HepG2 (cell line): ENCODE data around the gene PKM. TPM values are rescaled to one million over a fixed set of nuclear protein-coding genes. Genes with fewer than 3 reads are reported as not detected.

Source experiments
- ATAC-seq: fragments of 200-7000 bp; cut with Tn5 transposase; 3 replicates; pipeline ENCODE4 v1.9.1; 2020; ENCODE audit warnings: mild to moderate bottlenecking, moderate library complexity
- BruUV-seq: library from RNA; stranded (reverse); fragments of 400-500 nt; replicated peaks from 2 replicates; lab custom pipeline; 2021; lab: Mats Ljungman, UMichigan
- CTCF ChIA-PET: fragments of 300-600 bp; formaldehyde crosslinking; extraction: SDS; loops from one replicate; lab custom pipeline; 2021; ENCODE audit warnings: low total read pairs, inconsistent platforms, low intra/inter-chr PET ratio; lab: Yijun Ruan, JAX
- POLR2A ChIA-PET: fragments of 350-600 bp; sonication (Branson Sonifier 250); formaldehyde crosslinking; loops from one replicate; lab custom pipeline; 2020; ENCODE audit warnings: antibody characterized with exemption, inconsistent platforms; lab: Yijun Ruan, JAX
- DNase-seq: peaks from one replicate; pipeline ENCODE4 v3.0.0-alpha.2; 2015; ENCODE audit warnings: low spot score
- FAIRE-seq: peaks from 3 replicates; lab custom pipeline; 2011; peaks lifted over from hg19 to GRCh38; lab: Jason Lieb, UNC
- H2AFZ ChIP-seq: one replicate; pipeline ENCODE4 v1.6.1; 2011; ENCODE audit warnings: low read length, inconsistent platforms
- H3K27ac ChIP-seq: fragments of 300-600 bp; 3 replicates; pipeline ENCODE4 v1.8.0; 2011; ENCODE audit warnings: mixed run types, mild to moderate bottlenecking, mixed read lengths, low read length, inconsistent platforms; ENCODE audit not compliant: insufficient read depth; ENCODE audit errors: extremely low read length
- H3K27me3 ChIP-seq, 2 experiments: fragments of 200-600 bp in 1 of 2; 2 replicates in 1 of 2; 3 replicates in 1 of 2; pipeline versions ENCODE4 v1.6.0 to v1.8.0; 2011; ENCODE audit warnings: low read length in 2 of 2, mild to moderate bottlenecking in 2 of 2, moderate library complexity in 2 of 2, inconsistent platforms in 1 of 2; ENCODE audit not compliant: insufficient read depth in 2 of 2, control insufficient read depth in 1 of 2
- H3K36me3 ChIP-seq, 2 experiments: fragments of 200-600 bp in 1 of 2; replicated peaks in 1 of 2; 2 replicates in 1 of 2; 3 replicates in 1 of 2; pipeline versions ENCODE4 v1.5.1 to v1.8.0; 2011; ENCODE audit warnings: low read length in 2 of 2, inconsistent platforms in 1 of 2; ENCODE audit not compliant: insufficient read depth in 2 of 2, control insufficient read depth in 1 of 2
- H3K4me1 ChIP-seq: 2 replicates; pipeline ENCODE4 v1.5.1; 2012; ENCODE audit warnings: low read length, inconsistent platforms; ENCODE audit not compliant: insufficient read depth
- H3K4me2 ChIP-seq: 2 replicates; pipeline ENCODE4 v1.6.0; 2011; ENCODE audit warnings: low read depth, low read length, inconsistent platforms
- H3K4me3 ChIP-seq, 3 experiments: fragments of 200-600 bp in 1 of 3; sonication (generic), shearing (Covaris generic) in 1 of 3; replicated peaks in 1 of 3; 2 replicates each; pipeline ENCODE4 v1.5.1; 2011 to 2016; ENCODE audit warnings: low read length in 3 of 3, inconsistent platforms in 2 of 3, low read depth in 2 of 3, mild to moderate bottlenecking in 2 of 3, control low read depth in 1 of 3, mixed read lengths in 1 of 3; ENCODE audit not compliant: insufficient read depth in 1 of 3
- H3K79me2 ChIP-seq: one replicate; pipeline ENCODE4 v1.6.1; 2011; ENCODE audit warnings: low read length, inconsistent platforms; ENCODE audit not compliant: insufficient read depth
- H3K9ac ChIP-seq: 2 replicates; pipeline ENCODE4 v1.6.0; 2011; ENCODE audit warnings: mild to moderate bottlenecking, low read depth, low read length, inconsistent platforms; ENCODE audit not compliant: insufficient read depth
- H3K9me3 ChIP-seq: 2 replicates; pipeline ENCODE4 v1.5.1; 2012; ENCODE audit warnings: mild to moderate bottlenecking, low read length
- H4K20me1 ChIP-seq: 2 replicates; pipeline ENCODE4 v1.6.0; 2011; ENCODE audit warnings: inconsistent platforms, mild to moderate bottlenecking, low read length, moderate library complexity; ENCODE audit not compliant: insufficient read depth
- ATF7 ChIP-seq, 2 experiments: fragments of 450-650 bp in 1 of 2; sonication (generic) in 1 of 2; formaldehyde crosslinking in 1 of 2; IDR thresholded peaks; 2 replicates each; pipeline versions ENCODE4 v1.4.0 to v1.6.1; 2016 to 2020; ENCODE audit warnings: antibody characterized with exemption in 1 of 2, mild to moderate bottlenecking in 1 of 2, missing genetic modification reagents in 1 of 2
- BATF2 ChIP-seq: sonication (generic); formaldehyde crosslinking; IDR thresholded peaks from 2 replicates; pipeline ENCODE4 v1.8.0; 2022; ENCODE audit warnings: mild to moderate bottlenecking, missing genetic modification reagents, moderate library complexity
- KLF13 ChIP-seq: sonication (generic); formaldehyde crosslinking; IDR thresholded peaks from 2 replicates; pipeline ENCODE4 v1.4.0; 2020; ENCODE audit warnings: mild to moderate bottlenecking, missing genetic modification reagents
- MLXIP ChIP-seq: sonication (generic); formaldehyde crosslinking; IDR thresholded peaks from 2 replicates; pipeline ENCODE4 v1.9.0; 2021; ENCODE audit warnings: missing genetic modification reagents, borderline replicate concordance
- ZNF121 ChIP-seq: sonication (generic); formaldehyde crosslinking; IDR thresholded peaks from 2 replicates; pipeline ENCODE4 v1.5.0; 2020; ENCODE audit warnings: mild to moderate bottlenecking, missing genetic modification reagents
- ZNF761 ChIP-seq: sonication (generic); formaldehyde crosslinking; conservative IDR thresholded peaks from 2 replicates; pipeline ENCODE4 v1.4.0; 2020; ENCODE audit warnings: mild to moderate bottlenecking, missing genetic modification reagents
- ZZZ3 ChIP-seq: sonication (generic); formaldehyde crosslinking; IDR thresholded peaks from 2 replicates; pipeline ENCODE4 v1.4.0; 2020; ENCODE audit warnings: missing genetic modification reagents, mild to moderate bottlenecking, borderline replicate concordance
- WGBS: methylation state at CpG from one replicate; pipeline ENCODE4 v1.1.6; 2017; ENCODE audit warnings: low lambda C conversion rate; 5-methylcytosine and 5-hydroxymethylcytosine counted together
- in situ Hi-C: cut with HindIII; loops from 2 replicates; pipeline ENCODE4 v1.10.0; 2017; ENCODE audit warnings: low pct_unique_long_range_greater_than_20kb; ENCODE audit not compliant: extremely low pct_ligation_motif_present
- intact Hi-C: fragments of 100-400 bp; cut with micrococcal nuclease; formaldehyde crosslinking; loops from one replicate; pipeline ENCODE4 v1.10.0; 2022; ENCODE audit not compliant: unreplicated experiment
- polyA plus RNA-seq, 8 experiments: library from polyadenylated mRNA; depleted of rRNA in 3 of 8; stranded (reverse) in 7 of 8; unstranded in 1 of 8; fragments of >200 nt; fragmentation: Illumina TruSeq in 4 of 8; extraction: Trizol in 4 of 8; gene quantifications; 2 replicates each; pipeline versions ENCODE4 v1.2.1 to v1.2.3, GENCODE V29; 2011 to 2016; ENCODE audit warnings: low read depth in 4 of 8, missing spikeins in 1 of 8, mixed read lengths in 1 of 8; ENCODE audit not compliant: insufficient read depth in 1 of 8
- total RNA-seq, 5 experiments: library from RNA; depleted of rRNA; stranded (reverse); fragments of >200 nt; fragmentation: Illumina TruSeq; extraction: Trizol; gene quantifications; 2 replicates each; pipeline ENCODE4 v1.2.3, GENCODE V29; 2016; ENCODE audit warnings: low read depth in 1 of 5

The PKM gene
- total and polyA plus RNA-seq, 2 of the 13 experiments (the other 11 are each of a cell fraction or from before 2014, with no cell fraction given), result 488 to 780 TPM

- Histone ChIP-seq H3K9me3 (no peaks in the 10 kb centered on the region), H3K4me2 (no peak overlapping the region), H3K36me3 (no peaks in the 10 kb centered on the region), H3K27me3 (peaks cover 0 to 6% of the 10 kb centered on the region in 2 experiments; a peak in 2 of 5 replicates), H3K9ac (no peak overlapping the region), H3K4me1 (peaks cover 43% of the 10 kb centered on the region), H3K4me3 (no peak overlapping the region), H3K27ac (no peak overlapping the region), H2AFZ (no peak overlapping the region), H4K20me1 (no peaks in the 10 kb centered on the region), H3K79me2 (no peaks in the 10 kb centered on the region)
- no TSS peak for BruUV-seq
- FAIRE-seq (no peak), ATAC-seq (no peak), DNase-seq (no peak)
- in situ Hi-C loops (no loop called here), intact Hi-C loops (no loop called here)
- ChIA-PET CTCF (no interaction called here), POLR2A (no interaction called here)
- peak; percentile 57; the same call in 1 of the 2 replicates for TF ChIP-seq ATF7 (IDR thresholded peaks at IDR 0.05)
- no peak for TF ChIP-seq ATF7 (CRISPR knock-in tag; IDR thresholded peaks at IDR 0.05)
- TF ChIP-seq KLF13 (CRISPR knock-in tag), result no peak
Observed at GRCh38 chr15:72239652-72240051, 8.7 kb upstream of the PKM start.

GRCh38 chr15:72238586-72238985, 7.6 kb upstream of the PKM start:
- TF ChIP-seq ZNF761 (CRISPR knock-in tag) (no peak), MLXIP (CRISPR knock-in tag) (no peak), ZZZ3 (no peak), BATF2 (CRISPR knock-in tag) (no peak), ZNF121 (CRISPR knock-in tag) (peak; percentile 55)
- Histone ChIP-seq H3K4me1 (peaks cover 43% of the 10 kb centered on the region), H3K27me3 (peaks cover 0 to 6% of the 10 kb centered on the region in 2 experiments; a peak in 2 of 5 replicates), H3K27ac (no peak overlapping the region), H2AFZ (no peak overlapping the region), H4K20me1 (no peaks in the 10 kb centered on the region), H3K79me2 (no peaks in the 10 kb centered on the region), H3K4me2 (no peak overlapping the region), H3K9me3 (no peaks in the 10 kb centered on the region), H3K4me3 (no peak overlapping the region), H3K36me3 (no peaks in the 10 kb centered on the region), H3K9ac (no peak overlapping the region)
- no peak for ATAC-seq
- POLR2A ChIA-PET, result no interaction called here
- BruUV-seq, result no TSS peak
- in situ Hi-C loops, result no loop called here
- peak; percentile 52 for FAIRE-seq
- 100% methylated on average over 3 of the region's 3 CpGs for WGBS
- CTCF ChIA-PET, result no interaction called here
- DNase-seq, result no peak
- intact Hi-C loops, result no loop called here
